HL-60/S4 treated with phorbol 12-myristate 13-acetate at 8.2 ng/mL for 4 days and 3 days (cell line): Measurements from ENCODE around the gene FBXL7.

Experiments used
- in situ Hi-C: fragments of 300-500 bp; cut with MboI; formaldehyde crosslinking; loops from 2 replicates; pipeline ENCODE4 v1.15.0; 2022; ENCODE audit warnings: low sequenced_read_pairs

Gene FBXL7

DNA sequence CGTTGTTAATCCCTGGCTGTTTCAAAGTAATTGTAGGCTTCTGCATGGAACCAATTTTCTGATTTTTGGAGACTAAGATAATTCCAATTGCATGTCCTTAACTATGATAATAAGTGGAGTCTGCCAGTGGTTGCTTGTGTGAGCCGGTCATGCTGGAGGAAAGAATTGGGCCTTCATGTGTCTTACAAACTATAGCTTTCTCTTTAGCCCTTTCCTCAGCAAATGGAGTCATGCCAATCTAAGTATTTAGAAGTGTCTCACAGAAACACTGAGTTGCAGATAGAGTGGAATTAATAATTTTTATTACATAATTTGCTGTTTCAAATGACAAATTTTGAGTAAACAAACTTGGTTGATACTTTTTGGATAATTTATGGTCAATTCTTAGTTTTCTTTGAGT lies 200.4 kb downstream of the FBXL7 start:
- in situ Hi-C loops: no loop called here

DNA sequence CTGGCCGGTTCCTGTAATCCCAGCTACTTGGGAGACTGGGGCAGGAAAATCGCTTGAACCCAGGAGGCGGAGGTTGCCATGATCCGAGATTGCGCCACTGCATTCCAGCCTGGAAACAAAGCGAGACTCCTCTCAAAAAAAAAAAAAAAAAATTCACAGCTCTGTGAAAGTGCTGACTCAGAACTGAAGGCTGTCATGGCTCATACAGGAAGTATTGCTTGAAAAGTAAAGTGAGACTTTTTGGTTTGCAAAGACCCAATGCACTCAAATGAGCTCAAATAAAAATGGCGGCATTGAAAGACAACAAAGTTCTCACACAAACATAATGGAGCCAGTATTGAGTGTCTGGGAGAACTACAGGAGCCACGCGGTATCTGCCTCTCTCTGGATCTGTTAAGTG lies 202.1 kb downstream of the FBXL7 start:
- in situ Hi-C loops: no loop called here

DNA sequence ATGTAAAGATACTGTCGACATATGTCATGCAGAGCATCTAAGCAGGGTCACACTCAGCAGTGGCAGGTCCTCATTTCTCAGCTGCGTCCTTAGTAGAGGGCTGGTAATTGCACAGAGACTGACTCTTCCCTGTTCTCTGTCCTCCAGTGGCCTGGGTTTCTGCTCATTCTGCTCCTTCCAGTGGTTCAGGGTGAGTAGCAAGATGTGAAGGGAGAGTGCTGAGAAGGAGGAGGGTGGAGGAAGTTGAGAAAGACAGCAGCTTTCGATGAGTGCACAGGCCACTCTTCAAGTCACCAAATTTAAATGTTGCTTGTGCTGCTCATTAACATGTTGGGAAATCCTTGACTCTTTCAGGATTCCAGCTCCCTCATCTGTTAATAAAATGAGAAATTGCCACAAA lies 203.9 kb downstream of the FBXL7 start:
- in situ Hi-C loops: no loop called here

DNA sequence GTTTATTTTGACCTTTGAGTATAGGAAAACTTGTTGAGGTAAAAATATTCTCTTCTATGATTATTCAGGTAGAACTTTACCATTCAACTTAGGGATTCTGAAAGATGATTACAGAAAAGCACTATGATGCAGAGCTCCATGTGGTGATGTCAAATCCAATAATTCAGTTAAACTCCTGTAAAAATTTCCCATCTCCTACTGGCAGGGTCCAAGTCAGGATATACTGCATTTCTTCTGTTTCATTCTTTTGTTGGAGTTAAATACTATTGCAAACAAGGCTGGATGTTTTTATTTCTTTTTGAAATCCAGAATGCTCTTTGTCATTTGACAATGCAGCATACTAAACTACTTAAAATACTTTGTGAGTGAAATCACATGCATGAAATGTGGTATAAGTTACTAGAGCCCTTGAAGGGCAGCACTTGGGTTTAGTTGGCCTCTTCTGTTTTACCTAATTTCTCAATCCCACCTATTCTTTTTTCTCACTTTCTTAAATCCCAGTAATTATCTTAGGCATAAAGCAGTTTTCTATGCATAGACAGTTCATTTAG lies 204.5 kb downstream of the FBXL7 start:
- in situ Hi-C loops: no loop called here

DNA sequence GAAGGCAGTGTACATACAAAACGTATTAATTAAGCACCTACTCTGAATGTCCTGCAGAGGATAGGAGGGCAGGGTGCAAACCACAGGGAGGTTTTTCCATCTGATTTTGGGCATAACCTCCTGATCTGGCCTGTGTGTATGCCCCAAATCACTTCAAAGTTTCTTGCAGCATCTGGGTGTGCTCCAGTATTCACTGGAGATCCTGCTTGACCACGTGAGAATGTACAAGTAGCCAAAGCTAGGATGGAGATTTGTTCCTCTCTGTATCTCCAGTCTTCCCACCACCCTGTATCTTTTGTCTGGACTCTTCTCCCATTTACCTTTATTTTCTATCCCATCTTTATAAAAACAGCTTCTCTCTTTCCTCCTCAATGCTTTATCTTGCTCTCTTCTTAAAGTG lies 207.7 kb downstream of the FBXL7 start:
- in situ Hi-C loops: no loop called here

DNA sequence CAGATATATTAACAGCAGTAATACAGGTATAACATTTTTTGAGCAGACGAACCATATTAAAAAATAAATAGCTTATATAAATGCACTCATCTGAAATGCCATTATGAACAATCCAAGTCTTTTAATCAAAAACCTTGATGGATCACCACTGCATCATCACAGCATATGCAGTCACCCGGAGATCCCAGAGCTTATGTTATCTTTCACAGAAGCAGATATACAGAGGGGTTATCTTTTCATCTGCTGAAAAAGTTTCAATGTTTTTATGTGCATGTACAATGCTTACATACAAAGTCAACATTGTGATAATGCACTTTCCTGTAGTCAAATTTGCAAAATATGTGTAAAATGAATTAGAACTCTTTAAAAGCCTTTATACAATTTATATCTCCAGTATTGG lies 211.9 kb downstream of the FBXL7 start:
- in situ Hi-C loops: no loop called here

DNA sequence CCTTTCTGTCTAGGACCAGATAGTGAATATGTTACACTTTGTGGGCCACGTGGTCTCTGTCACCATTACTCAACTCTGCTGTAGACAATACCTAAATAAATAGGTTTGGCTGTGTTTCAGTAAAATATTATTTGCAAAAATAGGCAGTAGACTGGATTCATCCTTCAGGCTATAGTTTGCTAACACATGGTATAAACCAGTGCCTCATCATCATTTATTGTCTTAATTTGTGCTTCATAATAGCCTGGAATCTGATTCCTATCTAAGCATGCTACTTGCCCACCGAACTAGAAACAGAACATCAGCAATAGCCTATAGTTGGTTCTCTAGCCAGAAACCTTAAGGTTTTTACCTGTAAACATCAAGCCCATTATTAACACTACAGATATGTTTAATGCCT lies 215.6 kb downstream of the FBXL7 start:
- in situ Hi-C loops: no loop called here

DNA sequence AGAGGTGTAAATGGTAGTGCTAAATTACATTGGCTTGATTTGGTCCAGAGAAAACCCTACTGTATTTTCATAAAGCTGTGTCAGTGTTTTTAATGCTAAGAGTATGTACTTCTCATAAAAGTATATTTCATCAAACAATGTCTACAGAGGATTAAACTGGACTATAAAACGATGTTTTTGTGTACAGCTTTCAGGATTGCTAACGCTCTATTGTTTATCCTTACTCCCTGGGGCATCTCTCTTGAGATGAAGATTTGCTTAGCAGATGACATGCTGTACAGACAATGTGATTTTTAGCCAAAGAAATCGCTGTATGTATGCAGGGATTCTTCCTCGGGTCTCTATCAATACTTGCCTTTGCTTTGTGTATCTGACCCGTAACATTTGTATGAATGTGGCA lies 216.0 kb downstream of the FBXL7 start:
- in situ Hi-C loops: no loop called here

DNA sequence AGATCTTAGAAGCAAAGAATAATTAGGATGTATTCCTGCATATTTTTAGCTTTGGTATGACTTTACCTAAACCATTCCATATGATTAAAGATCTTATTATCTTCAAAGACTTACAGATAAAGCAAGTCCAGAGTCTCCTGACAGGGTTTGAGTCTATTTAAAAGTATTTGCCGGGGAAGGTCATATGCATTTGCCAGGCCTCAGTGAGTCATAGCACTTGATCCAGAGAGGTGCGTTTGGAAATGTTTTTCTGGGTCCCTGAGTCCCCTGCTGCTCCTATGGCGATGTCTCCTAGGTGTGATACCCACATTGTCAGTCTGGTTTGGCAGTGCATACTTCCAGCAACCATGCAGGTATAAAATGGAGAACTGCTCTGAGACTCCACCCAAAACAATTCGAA lies 217.0 kb downstream of the FBXL7 start:
- in situ Hi-C loops: no loop called here

DNA sequence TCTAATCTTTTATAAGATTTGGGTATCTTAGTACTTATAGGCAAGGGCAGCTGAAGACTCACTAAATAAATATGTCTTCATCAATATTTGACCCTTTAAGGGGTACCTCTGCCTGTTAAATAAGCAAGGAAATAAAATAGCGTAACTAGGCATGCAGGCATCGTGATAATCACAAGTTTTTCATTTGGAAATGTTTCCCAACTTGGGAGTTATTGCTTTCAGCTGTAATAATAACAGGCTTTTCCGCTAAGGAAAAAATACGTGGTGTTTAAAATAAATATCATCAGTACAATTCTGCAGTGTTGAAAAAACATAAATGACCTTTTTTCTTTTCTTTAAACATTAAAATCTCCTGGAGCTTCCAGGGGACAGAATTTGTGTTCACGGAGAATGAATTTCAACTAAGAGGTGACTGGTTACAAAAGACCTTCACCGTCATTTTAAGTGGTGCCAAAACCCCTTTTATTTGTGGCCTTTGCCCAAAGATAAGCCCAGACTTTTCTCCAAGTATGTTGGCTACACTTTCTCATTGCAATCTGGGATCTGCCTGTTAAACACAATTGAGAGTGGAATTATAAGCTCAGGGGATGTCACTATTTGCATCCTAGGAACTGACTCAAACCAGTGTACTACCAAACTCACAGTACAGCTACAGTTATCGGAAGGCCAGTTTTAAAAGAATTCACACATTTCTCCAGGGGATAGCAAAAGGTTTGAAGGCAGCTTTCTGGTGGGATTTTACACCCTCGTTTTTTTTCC lies 218.6 kb downstream of the FBXL7 start:
- in situ Hi-C loops: no loop called here

DNA sequence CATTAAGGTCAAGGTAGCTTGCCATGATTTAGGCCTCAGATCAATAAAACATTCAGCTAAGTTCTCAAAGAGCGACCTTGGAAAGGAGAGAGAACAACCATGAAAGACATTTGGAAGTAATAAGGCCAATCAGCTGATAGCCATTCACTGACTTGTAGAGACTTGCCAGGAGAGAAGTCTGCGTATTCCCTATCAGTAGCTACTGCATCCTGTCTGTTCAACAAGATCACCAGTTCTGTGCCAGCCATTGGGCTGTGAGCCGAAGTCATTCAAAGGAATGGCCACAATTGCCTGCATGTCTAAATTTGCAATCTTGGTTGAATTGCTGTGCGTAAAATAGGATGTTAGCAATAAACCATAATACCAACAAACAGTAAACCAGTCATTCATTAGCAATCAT lies 219.8 kb downstream of the FBXL7 start:
- in situ Hi-C loops: no loop called here

DNA sequence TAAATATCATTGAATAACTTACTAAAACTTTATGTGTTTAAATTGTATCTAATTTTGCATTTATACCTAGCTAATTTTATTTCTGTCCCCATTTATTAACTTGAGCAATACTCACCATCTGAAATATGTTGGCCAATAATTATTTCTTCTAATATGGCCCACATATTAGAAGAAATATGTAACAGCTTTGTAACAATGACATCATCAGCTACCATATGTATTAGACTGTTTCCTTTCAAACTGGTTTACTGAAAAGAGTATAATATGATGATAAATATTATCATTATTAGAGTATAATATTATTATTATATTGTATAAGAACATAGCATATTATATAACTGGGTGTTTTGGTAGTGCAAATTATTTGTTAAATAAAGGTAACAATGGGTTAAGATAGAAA lies 220.5 kb downstream of the FBXL7 start:
- in situ Hi-C loops: no loop called here

DNA sequence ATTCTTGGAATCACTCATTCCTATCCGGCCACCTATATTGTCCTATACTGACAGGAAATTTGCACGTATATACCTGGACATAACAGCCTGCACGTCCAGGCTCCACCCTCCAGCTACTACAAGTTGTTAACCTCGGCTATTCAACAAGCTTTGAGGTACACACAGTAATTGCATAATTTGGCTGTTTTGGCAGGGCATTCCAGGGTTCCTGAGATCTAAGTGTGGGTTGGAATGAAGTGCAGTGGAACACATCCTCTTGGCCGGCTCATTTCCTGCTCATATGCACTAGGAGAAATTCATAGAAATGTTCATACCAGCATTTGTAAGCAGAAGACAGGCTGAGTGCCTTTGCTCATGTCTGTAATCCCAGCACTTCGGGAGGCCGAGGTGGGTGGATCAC lies 222.3 kb downstream of the FBXL7 start:
- in situ Hi-C loops: no loop called here

DNA sequence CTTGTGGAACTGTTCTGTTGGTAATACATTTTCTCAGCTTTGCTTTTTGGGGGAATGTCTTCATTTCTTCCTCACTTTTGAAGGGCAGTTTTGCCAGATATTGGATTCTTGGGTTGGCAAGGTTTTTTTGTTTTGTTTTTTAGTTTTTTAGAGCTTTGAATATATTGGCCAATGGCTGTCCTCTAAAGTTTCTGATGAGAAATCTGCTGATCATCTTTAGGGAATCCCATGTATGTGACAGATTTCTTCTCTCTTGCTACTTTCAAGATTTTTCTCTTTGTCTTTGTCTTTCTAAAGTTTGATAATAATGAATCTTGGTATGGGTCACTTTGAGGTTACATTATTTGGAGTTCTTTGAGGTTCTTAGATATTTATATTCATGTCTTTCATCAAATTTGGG lies 227.4 kb downstream of the FBXL7 start:
- in situ Hi-C loops: no loop called here

DNA sequence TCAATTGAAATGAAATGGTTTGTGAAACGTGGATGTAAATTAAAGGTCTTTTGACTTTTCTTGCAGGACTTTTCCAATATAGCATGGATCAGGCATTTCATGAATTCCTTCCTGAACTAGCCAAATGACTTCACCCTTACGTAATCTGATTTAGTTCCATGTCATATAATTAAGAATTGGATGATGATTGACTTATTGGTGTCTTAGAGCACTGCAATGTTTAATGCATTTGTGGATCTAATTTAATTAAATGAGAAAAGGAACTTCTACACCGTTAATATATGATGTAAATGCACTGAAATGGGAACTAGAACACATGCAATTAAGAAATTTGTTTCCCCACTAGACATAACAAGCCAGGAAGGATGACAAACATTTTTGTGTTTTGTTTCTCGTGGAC lies 228.8 kb downstream of the FBXL7 start:
- in situ Hi-C loops: no loop called here

DNA sequence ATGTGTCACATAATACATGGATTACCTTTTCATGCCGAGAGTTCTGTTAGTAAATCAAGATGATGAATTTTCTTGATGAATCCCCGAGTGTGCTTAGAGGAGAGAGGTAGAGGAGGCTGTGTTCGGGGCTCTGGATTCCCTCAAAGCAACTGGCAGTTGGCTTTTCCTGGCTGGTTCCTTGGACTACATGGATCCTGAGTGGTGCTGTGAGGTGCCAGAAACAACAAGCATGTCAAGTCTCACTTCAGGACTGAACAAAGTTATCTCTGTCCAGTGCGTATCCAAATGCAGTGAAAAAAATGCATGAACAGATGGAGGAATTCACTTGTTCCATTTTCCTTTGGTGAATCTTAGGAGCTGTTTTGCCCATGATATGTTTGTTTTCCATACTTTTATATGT lies 231.7 kb downstream of the FBXL7 start:
- in situ Hi-C loops: no loop called here

DNA sequence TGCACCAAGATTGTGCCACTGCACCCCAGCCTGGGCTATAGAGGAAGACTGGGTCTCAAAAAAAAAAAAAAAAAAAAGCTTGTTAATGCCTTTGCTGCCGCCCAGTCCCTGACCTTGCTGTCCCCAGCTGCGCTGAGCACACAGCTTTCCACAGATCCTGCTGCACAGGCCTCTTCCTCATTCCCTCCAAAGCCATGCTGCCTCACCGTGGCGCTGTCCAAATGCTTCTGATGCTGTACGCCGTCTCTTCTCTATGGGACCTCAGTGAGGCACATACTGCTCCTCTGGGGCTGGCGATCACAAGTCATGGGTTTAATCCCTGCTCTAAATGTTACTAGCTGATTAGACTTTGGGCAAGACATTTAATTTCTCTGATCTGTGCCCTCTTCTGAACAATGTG lies 234.1 kb downstream of the FBXL7 start:
- in situ Hi-C loops: no loop called here

DNA sequence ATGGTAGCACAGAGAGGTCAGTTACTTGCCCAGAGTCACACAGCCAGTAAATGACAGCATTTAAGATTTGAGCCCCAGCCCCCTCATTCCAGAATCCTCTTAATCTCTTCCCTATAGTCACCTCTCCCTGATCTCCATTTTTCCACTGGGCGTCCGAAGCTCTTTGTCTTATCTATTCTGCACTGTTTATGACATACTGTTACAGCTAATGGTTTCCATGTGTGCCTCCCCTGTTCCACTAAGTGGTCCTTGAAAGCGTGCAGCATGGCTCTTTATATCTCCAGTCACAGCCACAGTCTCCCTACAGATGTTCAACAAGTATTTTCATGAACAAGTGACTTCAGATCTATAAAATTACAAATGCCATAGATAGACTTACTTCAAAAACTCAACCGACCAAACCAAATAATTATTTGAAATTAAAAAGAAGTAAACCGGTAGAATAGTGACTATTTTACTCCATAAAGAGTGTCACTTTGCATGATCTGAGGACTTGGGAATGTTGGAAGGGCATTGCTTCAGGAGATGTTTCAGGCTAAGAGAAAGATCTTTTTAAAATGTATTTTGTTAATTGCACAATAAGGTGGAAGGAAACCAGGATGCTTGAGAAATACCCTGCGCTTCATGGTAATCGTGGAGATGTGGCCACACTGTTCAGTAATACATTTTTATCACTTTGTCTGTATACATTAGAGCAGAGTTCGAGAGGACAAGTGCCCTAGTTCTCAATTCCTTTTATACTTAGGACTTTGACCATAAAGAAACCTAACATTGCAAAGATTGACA lies 237.2 kb downstream of the FBXL7 start:
- in situ Hi-C loops: no loop called here

DNA sequence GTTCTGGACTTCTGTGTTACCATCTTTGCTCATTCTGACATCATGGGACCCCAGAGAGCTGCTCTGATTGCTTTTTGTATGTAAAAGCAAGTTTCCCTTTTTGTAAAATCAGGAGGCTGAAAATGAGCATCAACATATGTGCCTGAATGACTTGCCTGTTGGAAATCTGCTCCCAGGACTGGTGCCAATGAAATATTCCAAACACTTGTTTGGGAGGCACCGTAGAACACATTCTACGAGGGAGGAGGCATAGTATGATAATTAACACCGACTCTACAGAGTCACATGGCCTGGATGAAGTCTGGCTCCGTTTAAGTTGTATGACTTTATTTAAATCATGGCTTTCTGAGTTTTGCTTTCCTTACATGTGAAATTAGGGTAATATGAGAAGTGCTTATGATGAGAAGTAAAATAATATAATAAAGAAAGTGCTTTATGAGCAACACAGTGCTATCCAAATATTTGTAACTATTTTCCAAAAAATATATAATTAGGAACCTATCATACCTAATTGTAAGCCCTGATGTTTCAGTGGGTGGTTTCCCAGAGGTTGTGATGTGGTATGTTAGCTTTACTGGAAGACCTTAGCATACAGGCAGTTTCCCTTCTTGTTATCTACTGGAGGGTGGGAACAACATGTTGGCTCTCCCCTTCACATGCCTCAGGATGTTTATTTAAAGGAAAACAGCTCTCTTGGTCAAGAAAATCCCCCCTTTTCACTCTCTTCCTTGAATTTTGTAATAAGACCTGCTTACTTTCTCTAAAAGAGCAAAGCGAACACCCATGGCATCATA lies 238.1 kb downstream of the FBXL7 start:
- in situ Hi-C loops: no loop called here

DNA sequence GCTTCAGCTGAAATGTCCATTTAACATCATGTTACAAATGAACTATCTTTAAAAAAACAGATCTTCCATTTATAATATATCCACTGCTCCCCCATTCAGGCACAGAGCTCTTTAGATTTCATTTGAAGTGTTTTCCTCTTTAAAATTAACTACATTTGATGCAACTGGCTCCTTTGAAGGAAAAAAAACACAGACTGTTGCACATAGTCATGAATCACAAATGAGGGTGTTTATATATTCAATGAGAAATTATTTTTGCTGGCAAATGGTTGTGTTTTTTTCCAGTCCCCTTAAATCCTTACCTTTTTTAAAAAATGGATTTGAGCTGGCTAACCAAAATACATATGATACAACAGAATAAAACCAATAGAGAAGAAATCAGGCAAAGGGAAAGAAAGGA lies 240.4 kb downstream of the FBXL7 start:
- in situ Hi-C loops: no loop called here

DNA sequence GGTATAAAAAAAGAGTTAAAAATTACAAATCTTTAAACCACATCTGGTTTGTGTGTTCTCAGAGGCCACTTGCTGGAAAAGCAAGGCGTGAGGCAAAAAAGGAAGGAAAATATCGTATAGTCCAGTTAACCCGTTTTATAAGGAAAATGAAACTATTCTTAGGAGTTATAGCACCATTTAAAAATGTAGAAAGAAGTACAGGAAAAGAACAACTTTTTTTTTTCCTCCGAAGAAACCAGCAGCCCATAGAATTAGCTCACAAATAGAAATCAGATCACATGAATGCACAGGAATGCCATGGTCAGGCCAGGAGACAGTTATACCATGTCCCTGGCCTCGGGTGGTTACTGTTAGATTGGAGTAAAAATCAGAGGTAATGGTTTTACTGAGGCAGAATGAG lies 241.6 kb downstream of the FBXL7 start:
- in situ Hi-C loops: no loop called here

DNA sequence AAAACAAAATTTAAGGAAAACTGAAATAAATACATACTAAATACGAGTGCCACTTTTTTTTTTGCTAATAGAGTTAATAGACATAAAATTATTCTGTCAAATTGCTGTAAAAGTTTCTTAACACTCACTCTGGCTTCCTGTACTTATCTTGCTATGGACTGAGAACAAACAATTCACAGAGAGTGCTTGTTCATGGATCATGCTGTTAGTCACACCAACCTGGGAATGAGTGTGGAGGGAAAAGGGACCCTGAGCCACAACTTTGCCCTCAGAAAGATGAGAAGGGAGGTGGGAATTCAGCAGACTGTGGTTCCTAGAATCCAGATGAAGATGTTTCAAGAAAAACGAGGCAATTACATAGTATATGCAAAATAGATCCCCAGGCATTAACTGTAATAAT lies 246.9 kb downstream of the FBXL7 start:
- in situ Hi-C loops: no loop called here
